ENCODE results near the gene SPAM1.

DNA sequence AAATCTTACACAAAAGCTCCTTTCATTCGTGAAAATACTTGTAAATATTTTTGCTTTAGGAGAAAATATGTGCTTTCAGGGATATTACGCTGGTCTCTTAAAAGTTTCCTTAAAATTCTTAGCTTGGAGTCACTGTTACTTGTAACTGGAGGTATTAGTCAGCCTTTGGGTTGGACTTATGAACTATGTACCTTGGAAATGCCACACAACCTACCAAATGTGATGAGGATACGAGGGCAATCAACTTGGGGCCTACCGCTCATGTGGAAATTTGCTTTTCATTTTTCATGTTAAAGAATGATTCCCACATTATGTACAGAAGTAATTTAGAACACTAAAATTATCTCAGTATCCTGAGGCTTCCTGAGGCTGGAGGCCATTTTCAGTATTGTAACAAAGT is 23.1 kb downstream of the SPAM1 start:
- no peak for TF ChIP-seq POLR2A (IDR thresholded peaks at IDR 0.05)
- TF ChIP-seq, protein P1, sequence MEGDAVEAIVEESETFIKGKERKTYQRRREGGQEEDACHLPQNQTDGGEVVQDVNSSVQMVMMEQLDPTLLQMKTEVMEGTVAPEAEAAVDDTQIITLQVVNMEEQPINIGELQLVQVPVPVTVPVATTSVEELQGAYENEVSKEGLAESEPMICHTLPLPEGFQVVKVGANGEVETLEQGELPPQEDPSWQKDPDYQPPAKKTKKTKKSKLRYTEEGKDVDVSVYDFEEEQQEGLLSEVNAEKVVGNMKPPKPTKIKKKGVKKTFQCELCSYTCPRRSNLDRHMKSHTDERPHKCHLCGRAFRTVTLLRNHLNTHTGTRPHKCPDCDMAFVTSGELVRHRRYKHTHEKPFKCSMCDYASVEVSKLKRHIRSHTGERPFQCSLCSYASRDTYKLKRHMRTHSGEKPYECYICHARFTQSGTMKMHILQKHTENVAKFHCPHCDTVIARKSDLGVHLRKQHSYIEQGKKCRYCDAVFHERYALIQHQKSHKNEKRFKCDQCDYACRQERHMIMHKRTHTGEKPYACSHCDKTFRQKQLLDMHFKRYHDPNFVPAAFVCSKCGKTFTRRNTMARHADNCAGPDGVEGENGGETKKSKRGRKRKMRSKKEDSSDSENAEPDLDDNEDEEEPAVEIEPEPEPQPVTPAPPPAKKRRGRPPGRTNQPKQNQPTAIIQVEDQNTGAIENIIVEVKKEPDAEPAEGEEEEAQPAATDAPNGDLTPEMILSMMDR (IDR thresholded peaks at IDR 0.05 in 8 of 11, conservative IDR thresholded peaks at IDR 0.05 in 3 of 11): no peak
